HEK293 (cell line): ENCODE measurements around the gene SLC25A1.
"Not testable (repeated sequence)": the region's sequence is repeated elsewhere in the genome, so short reads cannot be mapped to it uniquely, and the experiment has no call there.

Experiments used
- CTCF ChIA-PET: fragments of 350-600 bp; formaldehyde crosslinking; extraction: SDS; loops from one replicate; lab custom pipeline; 2021; ENCODE audit warnings: antibody characterized with exemption; lab: Yijun Ruan, JAX
- POLR2A ChIA-PET: fragments of 300-600 bp; formaldehyde crosslinking; extraction: SDS; loops from one replicate; lab custom pipeline; 2020; ENCODE audit warnings: antibody characterized with exemption, inconsistent platforms; lab: Yijun Ruan, JAX
- H3K27ac ChIP-seq: fragments of 200-500 bp; sonication (Bioruptor generic); 2 replicates; pipeline ENCODE4 v1.5.1; 2014; ENCODE audit warnings: low read depth, low read length, control low read depth, inconsistent platforms; ENCODE audit errors: extremely low read depth
- H3K36me3 ChIP-seq, 2 experiments: fragments of 200-500 bp in 1 of 2; sonication (Bioruptor generic) in 1 of 2; 1 replicate in 1 of 2; 2 replicates in 1 of 2; pipeline ENCODE4 v1.5.1; 2014 to 2017; ENCODE audit warnings: inconsistent platforms in 2 of 2, low read length in 2 of 2; ENCODE audit not compliant: control insufficient read depth in 2 of 2, insufficient read depth in 1 of 2
- H3K4me1 ChIP-seq: fragments of 200-500 bp; sonication (Bioruptor generic); 2 replicates; pipeline ENCODE4 v1.5.1; 2014; ENCODE audit warnings: mild to moderate bottlenecking, low read length, inconsistent platforms; ENCODE audit not compliant: control insufficient read depth, insufficient read depth
- H3K4me3 ChIP-seq: 2 replicates; pipeline ENCODE4 v1.5.1; 2011; ENCODE audit warnings: low read depth, mild to moderate bottlenecking, control low read depth, low read length, moderate library complexity
- H3K9me3 ChIP-seq: fragments of 200-500 bp; sonication (Bioruptor generic); 2 replicates; pipeline ENCODE4 v1.5.1; 2014; ENCODE audit warnings: low read depth, low read length, inconsistent platforms; ENCODE audit not compliant: control insufficient read depth, insufficient read depth
- BCL11B ChIP-seq: fragments of 450-650 bp; formaldehyde crosslinking; IDR thresholded peaks from 2 replicates; pipeline ENCODE4 v1.5.1; 2016; ENCODE audit warnings: low read depth, missing biosample characterization, missing genetic modification characterization
- KLF10 ChIP-seq: fragments of 450-650 bp; IDR thresholded peaks from 2 replicates; pipeline ENCODE4 v1.5.1; 2018; ENCODE audit warnings: missing biosample characterization, mild to moderate bottlenecking, missing genetic modification characterization
- KLF9 ChIP-seq: fragments of 450-650 bp; formaldehyde crosslinking; IDR thresholded peaks from 2 replicates; pipeline ENCODE4 v1.5.1; 2016; ENCODE audit warnings: missing biosample characterization, missing genetic modification characterization, low read depth
- MEIS1 ChIP-seq: sonication (generic); formaldehyde crosslinking; IDR thresholded peaks from 2 replicates; pipeline ENCODE4 v1.8.1; 2022; ENCODE audit warnings: missing genetic modification reagents, mild to moderate bottlenecking, borderline replicate concordance
- MZF1 ChIP-seq: fragments of 450-650 bp; formaldehyde crosslinking; IDR thresholded peaks from 2 replicates; pipeline ENCODE4 v1.5.1; 2017; ENCODE audit warnings: missing biosample characterization, missing genetic modification characterization, borderline replicate concordance
- PRDM6 ChIP-seq: fragments of 450-650 bp; formaldehyde crosslinking; IDR thresholded peaks from 2 replicates; pipeline ENCODE4 v1.5.1; 2017; ENCODE audit warnings: missing biosample characterization, missing genetic modification characterization
- SP7 ChIP-seq: fragments of 450-650 bp; formaldehyde crosslinking; IDR thresholded peaks from 2 replicates; pipeline ENCODE4 v1.5.1; 2016; ENCODE audit warnings: missing biosample characterization, missing genetic modification characterization
- ZNF174 ChIP-seq: fragments of 450-650 bp; formaldehyde crosslinking; IDR thresholded peaks from 2 replicates; pipeline ENCODE4 v1.5.0; 2017; ENCODE audit warnings: missing biosample characterization, mild to moderate bottlenecking, missing genetic modification characterization
- ZNF248 ChIP-seq: fragments of 450-650 bp; formaldehyde crosslinking; IDR thresholded peaks from 2 replicates; pipeline ENCODE4 v1.5.1; 2017; ENCODE audit warnings: missing biosample characterization, missing genetic modification characterization
- ZNF37A ChIP-seq: fragments of 450-650 bp; IDR thresholded peaks from 2 replicates; pipeline ENCODE4 v1.5.1; 2018; ENCODE audit warnings: missing biosample characterization, missing genetic modification characterization
- ZNF426 ChIP-seq: fragments of 450-650 bp; formaldehyde crosslinking; IDR thresholded peaks from 2 replicates; pipeline ENCODE4 v1.5.1; 2017; ENCODE audit warnings: missing biosample characterization, missing genetic modification characterization, mild to moderate bottlenecking, inconsistent platforms, moderate library complexity
- ZNF585B ChIP-seq: fragments of 450-650 bp; formaldehyde crosslinking; IDR thresholded peaks from 2 replicates; pipeline ENCODE4 v1.5.1; 2016; ENCODE audit warnings: missing biosample characterization, missing genetic modification characterization
- ZNF776 ChIP-seq: fragments of 450-650 bp; formaldehyde crosslinking; IDR thresholded peaks from 2 replicates; pipeline ENCODE4 v1.5.0; 2017; ENCODE audit warnings: missing biosample characterization, missing genetic modification characterization, borderline replicate concordance
- ZNF837 ChIP-seq: fragments of 450-650 bp; formaldehyde crosslinking; IDR thresholded peaks from 2 replicates; pipeline ENCODE4 v1.5.1; 2016; ENCODE audit warnings: missing biosample characterization, missing genetic modification characterization
- ZSCAN16 ChIP-seq: fragments of 450-650 bp; formaldehyde crosslinking; IDR thresholded peaks from 2 replicates; pipeline ENCODE4 v1.5.1; 2016; ENCODE audit warnings: missing biosample characterization, missing genetic modification characterization
- ZSCAN5A ChIP-seq: fragments of 450-650 bp; formaldehyde crosslinking; IDR thresholded peaks from 2 replicates; pipeline ENCODE4 v1.5.1; 2016; ENCODE audit warnings: missing biosample characterization, missing genetic modification characterization

The SLC25A1 gene

GRCh38 chr22:19164425-19164824 is 14.1 kb downstream of the SLC25A1 start:
- no peaks in the 10 kb centered on the region for H3K4me1 ChIP-seq
- CTCF ChIA-PET = no interaction called here
- H3K36me3 ChIP-seq = no peaks in the 10 kb centered on the region
- no peak overlapping the region for H3K27ac ChIP-seq
- POLR2A ChIA-PET = interaction anchor here (0.7 kb wide), 1 partner anchor 132 kb away, joined by 3 read pairs; no protein-coding TSS in a partner anchor
- no peaks in the 10 kb centered on the region for H3K9me3 ChIP-seq
- no peak for TF ChIP-seq ZNF37A (tag by site-specific recombination)
- no peak for TF ChIP-seq ZSCAN5A (tag by site-specific recombination)
- no peak for TF ChIP-seq ZSCAN16 (tag by site-specific recombination)
- TF ChIP-seq KLF9 (tag by site-specific recombination) = no peak
- no peak for TF ChIP-seq KLF10
- no peak for TF ChIP-seq ZNF585B (tag by site-specific recombination)
- TF ChIP-seq ZNF837 = no peak
- no peak for TF ChIP-seq MZF1 (tag by site-specific recombination)
- no peak for TF ChIP-seq ZNF174
- TF ChIP-seq SP7 (tag by site-specific recombination) = no peak
- TF ChIP-seq ZNF776 (tag by site-specific recombination) = no peak
- TF ChIP-seq PRDM6 (tag by site-specific recombination) = no peak
- no peak for TF ChIP-seq BCL11B
- TF ChIP-seq MEIS1 (CRISPR knock-in tag) = no peak
- no peak for TF ChIP-seq ZNF248 (tag by site-specific recombination)
- TF ChIP-seq ZNF426 (tag by site-specific recombination) = no peak
- no peak overlapping the region for H3K4me3 ChIP-seq

- POLR2A ChIA-PET = interaction anchor here (1.3 to 1.7 kb wide), 2 partner anchors 14 to 37 kb away, joined by 3 to 7 read pairs; partner anchors contain the start of genes DGCR2 and ESS2
- H3K9me3 ChIP-seq, H3K36me3 ChIP-seq, H3K4me1 ChIP-seq, H3K27ac ChIP-seq, H3K4me3 ChIP-seq: not testable (repeated sequence)
- CTCF ChIA-PET = interaction anchor here (0.7 to 3.1 kb wide), 3 partner anchors 10 to 94 kb away, joined by 3 to 17 read pairs (median 4); partner anchors contain the start of gene ESS2
These were observed 19.9 kb downstream of the SLC25A1 start for GRCh38 chr22:19158649-19159048.

GRCh38 chr22:19156109-19156508 is 22.4 kb downstream of the SLC25A1 start:
- H3K9me3 ChIP-seq, POLR2A ChIA-PET, H3K4me3 ChIP-seq, H3K4me1 ChIP-seq, H3K27ac ChIP-seq, H3K36me3 ChIP-seq: not testable (repeated sequence)
- CTCF ChIA-PET = interaction anchor here (0.6 to 3.6 kb wide), 2 partner anchors 11 to 142 kb away, joined by 3 to 27 read pairs; partner anchors contain the start of gene ESS2
